IMR-90 (cell line): ENCODE data around the gene MFNG. TPM values are rescaled to one million over a fixed set of nuclear protein-coding genes. Genes with fewer than 3 reads are reported as not detected.

Experiments
- ATAC-seq: fragments of 200-7000 bp; cut with Tn5 transposase; 2 replicates; pipeline ENCODE4 v1.9.1; 2020; ENCODE audit warnings: low read depth, mild to moderate bottlenecking, moderate library complexity
- BruUV-seq: library from RNA; stranded (reverse); fragments of 400-500 nt; replicated peaks from 2 replicates; lab custom pipeline; 2021; lab: Mats Ljungman, UMichigan
- CTCF ChIA-PET: fragments of 300-600 bp; formaldehyde crosslinking; extraction: SDS; loops from one replicate; lab custom pipeline; 2021; ENCODE audit warnings: antibody characterized with exemption; lab: Yijun Ruan, JAX
- POLR2A ChIA-PET: fragments of 300-600 bp; sonication (Branson Sonifier 250); formaldehyde crosslinking; loops from one replicate; lab custom pipeline; 2022; ENCODE audit warnings: antibody characterized with exemption; ENCODE audit not compliant: unreplicated experiment; lab: Charles Lee
- DNase-seq: peaks from one replicate; pipeline ENCODE4 v3.0.0; 2013
- H2AFZ ChIP-seq: replicated peaks from 2 replicates; pipeline ENCODE3; 2013; ENCODE audit warnings: low read length, mild to moderate bottlenecking; ENCODE audit not compliant: poor library complexity
- H2AK5ac ChIP-seq: 2 replicates; pipeline ENCODE4 v1.6.1; 2013; ENCODE audit warnings: low read depth, low read length, inconsistent platforms
- H2AK9ac ChIP-seq: replicated peaks from 2 replicates; pipeline ENCODE3; 2013; ENCODE audit warnings: mild to moderate bottlenecking, low read depth, low read length, moderate library complexity; ENCODE audit not compliant: poor library complexity
- H2BK120ac ChIP-seq: 2 replicates; pipeline ENCODE4 v1.6.1; 2013; ENCODE audit warnings: low read depth, low read length, inconsistent platforms
- H2BK15ac ChIP-seq: 3 replicates; pipeline ENCODE4 v1.6.1; 2013; ENCODE audit warnings: low read depth, low read length, inconsistent platforms
- H2BK20ac ChIP-seq: 2 replicates; pipeline ENCODE4 v1.6.1; 2013; ENCODE audit warnings: low read depth, mild to moderate bottlenecking, inconsistent platforms, low read length, moderate library complexity
- H2BK5ac ChIP-seq: 2 replicates; pipeline ENCODE4 v1.6.1; 2013; ENCODE audit warnings: mild to moderate bottlenecking, low read depth, low read length, inconsistent platforms; ENCODE audit not compliant: poor library complexity, severe bottlenecking
- H3K14ac ChIP-seq: replicated peaks from 2 replicates; pipeline ENCODE4 v1.6.1; 2013; ENCODE audit warnings: low read depth, low read length, inconsistent platforms
- H3K18ac ChIP-seq: 2 replicates; pipeline ENCODE4 v1.6.1; 2013; ENCODE audit warnings: low read depth, low read length, control low read depth
- H3K23ac ChIP-seq: 2 replicates; pipeline ENCODE4 v1.6.1; 2013; ENCODE audit warnings: low read depth, low read length, inconsistent platforms
- H3K27ac ChIP-seq: 2 replicates; pipeline ENCODE4 v1.5.1; 2013; ENCODE audit warnings: mild to moderate bottlenecking, control low read depth, low read length; ENCODE audit not compliant: insufficient read depth
- H3K27me3 ChIP-seq: 2 replicates; pipeline ENCODE4 v1.6.1; 2013; ENCODE audit warnings: low read length; ENCODE audit not compliant: control insufficient read depth, insufficient read depth
- H3K36me3 ChIP-seq: 2 replicates; pipeline ENCODE4 v1.6.1; 2013; ENCODE audit warnings: low read length, mixed read lengths; ENCODE audit not compliant: control insufficient read depth, insufficient read depth
- H3K4ac ChIP-seq: 2 replicates; pipeline ENCODE4 v1.6.1; 2013; ENCODE audit warnings: low read depth, low read length, inconsistent platforms
- H3K4me1 ChIP-seq: 2 replicates; pipeline ENCODE4 v1.6.1; 2013; ENCODE audit warnings: low read length, mixed read lengths; ENCODE audit not compliant: control insufficient read depth, insufficient read depth
- H3K4me2 ChIP-seq: 2 replicates; pipeline ENCODE4 v1.6.1; 2013; ENCODE audit warnings: low read depth, mild to moderate bottlenecking, control low read depth, low read length, moderate library complexity
- H3K4me3 ChIP-seq: 2 replicates; pipeline ENCODE4 v1.5.1; 2013; ENCODE audit warnings: low read depth, mild to moderate bottlenecking, control low read depth, low read length, moderate library complexity; ENCODE audit not compliant: insufficient read depth
- H3K56ac ChIP-seq: 2 replicates; pipeline ENCODE4 v1.6.1; 2013; ENCODE audit warnings: low read length, inconsistent platforms; ENCODE audit not compliant: insufficient read depth; ENCODE audit errors: extremely low read depth
- H3K79me1 ChIP-seq, 2 experiments: 2 replicates each; pipeline ENCODE4 v1.6.1; 2013; ENCODE audit warnings: low read length in 2 of 2, inconsistent platforms in 1 of 2, low read depth in 1 of 2
- H3K9ac ChIP-seq: 2 replicates; pipeline ENCODE4 v1.6.1; 2013; ENCODE audit warnings: low read depth, low read length, control low read depth
- H3K9me1 ChIP-seq: 2 replicates; pipeline ENCODE4 v1.6.1; 2013; ENCODE audit warnings: low read length, inconsistent platforms; ENCODE audit not compliant: insufficient read depth
- H3K9me3 ChIP-seq: 2 replicates; pipeline ENCODE4 v1.6.1; 2013; ENCODE audit warnings: low read length; ENCODE audit not compliant: control insufficient read depth, insufficient read depth
- H4K20me1 ChIP-seq: 2 replicates; pipeline ENCODE4 v1.6.1; 2013; ENCODE audit warnings: low read length, inconsistent platforms; ENCODE audit not compliant: insufficient read depth
- H4K5ac ChIP-seq: 2 replicates; pipeline ENCODE4 v1.6.1; 2013; ENCODE audit warnings: mild to moderate bottlenecking, low read depth, low read length, control low read depth
- H4K8ac ChIP-seq, 2 experiments: 2 replicates each; pipeline ENCODE4 v1.6.1; 2013; ENCODE audit warnings: low read depth in 2 of 2, low read length in 2 of 2, control low read depth in 1 of 2, inconsistent platforms in 1 of 2
- H4K91ac ChIP-seq: 2 replicates; pipeline ENCODE4 v1.6.1; 2013; ENCODE audit warnings: low read depth, low read length, inconsistent platforms; ENCODE audit not compliant: insufficient read depth
- CEBPB ChIP-seq: IDR thresholded peaks from 2 replicates; pipeline ENCODE4 v1.6.1; 2012; ENCODE audit warnings: low read depth, low read length, improper control_type of control experiment
- MXI1 ChIP-seq: IDR thresholded peaks from 2 replicates; pipeline ENCODE4 v1.6.1; 2012; ENCODE audit warnings: low read depth, mild to moderate bottlenecking, low read length, moderate library complexity, borderline replicate concordance
- RAD21 ChIP-seq: IDR thresholded peaks from 2 replicates; pipeline ENCODE4 v1.6.1; 2012; ENCODE audit warnings: low read length, improper control_type of control experiment
- WGBS, 2 experiments: methylation state at CpG; one replicate each; pipeline versions ENCODE4 v1.1.5 to v1.1.7; 2013; ENCODE audit warnings: missing lambda C conversion rate in 2 of 2; ENCODE audit not compliant: insufficient read length in 1 of 2; ENCODE audit errors: extremely low coverage in 2 of 2; 5-methylcytosine and 5-hydroxymethylcytosine counted together
- dilution Hi-C: fragments of 300-500 bp; cut with HindIII; formaldehyde crosslinking; loops from one replicate; pipeline ENCODE4 v1.14.3; 2018; ENCODE audit warnings: low sequenced_read_pairs; ENCODE audit not compliant: unreplicated experiment
- in situ Hi-C: fragments of 300-500 bp; cut with MboI; formaldehyde crosslinking; loops from 3 replicates; pipeline ENCODE4 v1.14.3; 2019; ENCODE audit warnings: low sequenced_read_pairs, inconsistent platforms, mixed read lengths
- intact Hi-C: fragments of 100-400 bp; cut with micrococcal nuclease; formaldehyde crosslinking; loops from 2 replicates; pipeline ENCODE4 v1.10.0; 2022
- polyA plus RNA-seq, 3 experiments: library from polyadenylated mRNA; depleted of rRNA; stranded (reverse); fragments of >200 nt; gene quantifications; 2 replicates each; pipeline ENCODE4 v1.2.3, GENCODE V29; 2012; ENCODE audit warnings: low replicate concordance in 1 of 3
- total RNA-seq: library from RNA; depleted of rRNA; stranded (reverse); fragments of >200 nt; gene quantifications from 2 replicates; pipeline ENCODE4 v1.2.3, GENCODE V29; 2012

Gene MFNG
- total and polyA plus RNA-seq, 2 of the 4 experiments (the other 2 are of a cell fraction), result 0.15 TPM; not detected in 1

DNA sequence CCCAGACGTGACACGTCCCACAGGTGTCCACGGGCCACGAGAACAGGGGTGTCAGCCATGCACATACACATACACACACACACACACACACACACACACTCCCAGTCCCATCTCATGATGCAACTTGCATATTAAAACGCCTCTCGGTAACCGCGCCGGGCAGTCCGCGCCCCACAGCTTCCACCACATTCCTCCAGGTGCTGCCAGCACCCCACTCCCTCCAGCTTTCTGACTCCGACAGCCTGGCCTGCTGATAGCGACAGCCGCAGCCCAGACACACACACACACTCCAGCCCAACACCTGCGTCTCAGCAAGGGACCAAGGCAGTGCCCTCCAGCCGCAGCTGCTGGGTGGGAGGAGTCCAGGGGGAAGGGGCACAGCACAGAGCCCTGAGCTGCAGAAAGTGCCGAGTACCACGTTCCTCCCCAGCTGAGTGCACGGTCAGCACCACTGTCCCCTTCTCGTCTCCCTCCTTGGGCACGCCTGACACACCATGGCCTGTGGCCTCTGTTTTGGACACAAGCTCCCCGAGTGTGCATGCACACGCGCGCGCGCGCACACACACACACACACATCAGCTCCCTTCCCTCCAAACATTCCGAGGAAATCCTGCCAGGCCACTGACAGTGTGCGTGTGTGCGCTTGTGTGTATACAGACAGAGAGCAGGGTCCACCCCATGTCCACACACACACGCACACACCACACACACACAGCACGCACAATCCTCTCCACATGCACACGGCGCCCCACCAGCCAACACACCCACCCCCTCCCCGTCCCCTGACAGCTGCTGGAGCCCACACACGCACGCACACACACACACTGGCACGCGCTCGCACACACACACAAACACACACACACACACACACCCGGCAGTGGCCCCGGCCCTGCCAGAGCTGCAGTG lies 60.1 kb downstream of the MFNG start:
- H3K23ac ChIP-seq, result peak overlapping the region; percentile 62
- H3K4me3 ChIP-seq, result peak overlapping the region; percentile 88
- DNase-seq, result peak; percentile 45
- no peaks in the 10 kb centered on the region for H3K27me3 ChIP-seq
- peak overlapping the region; percentile 29 for H2BK5ac ChIP-seq
- H3K56ac ChIP-seq, result no peak overlapping the region; the same call in 1 of the 2 replicates
- peak overlapping the region; percentile 90 for H2AK5ac ChIP-seq
- H3K18ac ChIP-seq, result no peak overlapping the region
- peak; percentile 21 for ATAC-seq
- H3K79me1 ChIP-seq, result peaks cover 3 to 17% of the 10 kb centered on the region in 2 experiments; a peak in 1 of 4 replicates
- POLR2A ChIA-PET, result no interaction called here
- H3K4me1 ChIP-seq, result peaks cover 9% of the 10 kb centered on the region
- H2BK20ac ChIP-seq, result 0 out of 2 replicates have a peak overlapping the region, but pooled peaks have one; percentile 5
- dilution Hi-C loops (no loop called here), in situ Hi-C loops (no loop called here), intact Hi-C loops (no loop called here)
- CTCF ChIA-PET, result no interaction called here
- no peaks in the 10 kb centered on the region for H3K9me3 ChIP-seq
- no peak overlapping the region for H4K5ac ChIP-seq
- H4K20me1 ChIP-seq, result peaks cover 6% of the 10 kb centered on the region
- H2AK9ac ChIP-seq, result peak overlapping the region; percentile 87
- TF ChIP-seq CEBPB (0 out of 2 replicates have a peak, but pooled peaks have one; percentile 17), MXI1 (peak; percentile 18; the same call in 1 of the 2 replicates), RAD21 (no peak)
- WGBS, 2 experiments, result 13% methylated on average over 19 of the region's 43 CpGs; no CpG with 5 or more reads in 1 of the 2 experiments
- H3K9me1 ChIP-seq, result peaks cover 12% of the 10 kb centered on the region
- peak overlapping the region; percentile 76; the same call in 1 of the 2 replicates for H3K9ac ChIP-seq
- no TSS peak for BruUV-seq
- no peaks in the 10 kb centered on the region for H3K36me3 ChIP-seq
- H2BK15ac ChIP-seq, result peak overlapping the region; percentile 5; the same call in 1 of the 3 replicates
- H4K91ac ChIP-seq, result peak overlapping the region; percentile 13; the same call in 1 of the 2 replicates
- H3K14ac ChIP-seq, result 0 out of 2 replicates have a peak overlapping the region, but pooled peaks have one; percentile 10
- H4K8ac ChIP-seq, result 0 out of 4 replicates have a peak overlapping the region, but pooled peaks of 1 of the 2 experiments have one; percentile 57
- peak overlapping the region; percentile 38 for H2BK120ac ChIP-seq
- peak overlapping the region; percentile 79 for H2AFZ ChIP-seq
- H3K4ac ChIP-seq, result peak overlapping the region; percentile 41
- H3K27ac ChIP-seq, result peak overlapping the region; percentile 12; the same call in 1 of the 2 replicates
- peak overlapping the region; percentile 78 for H3K4me2 ChIP-seq
